ENCODE data around the gene OSBPL6.

OSBPL6 gene

DNA sequence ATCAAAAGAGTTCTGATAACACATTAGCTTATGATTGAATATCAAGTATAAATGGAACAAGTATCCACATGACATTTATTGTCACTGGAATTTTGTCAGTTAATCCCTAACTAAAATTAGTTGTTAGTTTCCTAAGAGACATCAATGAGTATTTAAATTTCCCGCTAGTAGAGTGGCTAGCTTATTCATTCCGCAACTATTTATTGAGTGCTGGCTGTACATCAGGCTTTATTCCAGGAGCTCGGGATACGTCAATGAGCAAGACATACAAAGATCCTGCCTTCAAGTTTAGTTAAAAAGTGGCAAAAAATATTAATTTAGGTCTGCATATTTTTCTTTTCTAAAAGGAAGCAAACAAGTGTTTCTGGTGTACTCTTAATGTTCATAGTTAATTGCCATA lies 197.4 kb downstream of the OSBPL6 start (continued):
- TF ChIP-seq ZBTB11 (tag by site-specific recombination; conservative IDR thresholded peaks at IDR 0.05; ENCODE audit: low read depth) = no peak

DNA sequence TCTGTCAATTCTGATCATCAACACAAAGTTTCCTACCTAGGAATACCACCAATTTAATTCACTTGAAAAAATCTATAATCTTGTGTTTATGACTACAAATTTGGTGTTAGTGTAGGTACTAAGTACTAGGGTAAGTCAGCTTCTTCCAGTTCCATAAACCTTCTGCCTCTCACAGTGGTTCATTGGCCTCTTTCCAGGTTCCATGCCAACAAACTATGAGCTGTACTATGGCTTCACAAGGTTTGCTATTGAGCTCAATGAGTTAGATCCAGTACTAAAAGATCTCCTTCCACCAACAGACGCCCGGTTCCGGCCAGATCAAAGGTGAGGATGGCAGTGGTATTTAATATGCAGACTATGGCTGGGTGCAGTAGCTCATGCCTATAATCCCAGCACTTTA lies 197.9 kb downstream of the OSBPL6 start:
- Histone ChIP-seq H3K27ac (ENCODE audit: extremely low read depth, low read depth, low read length) (no peak overlapping the region), H3K4me1 (ENCODE audit: control insufficient read depth, insufficient read depth, low read length) (no peaks in the 10 kb centered on the region), H3K36me3 (ENCODE audit: control insufficient read depth in 2 of 2, insufficient read depth in 1 of 2, low read length in 2 of 2) (peaks cover 0 to 21% of the 10 kb centered on the region in 2 experiments; a peak in 1 of 3 replicates), H3K9me3 (ENCODE audit: control insufficient read depth, insufficient read depth, low read depth, low read length) (no peaks in the 10 kb centered on the region), H3K4me3 (ENCODE audit: low read depth, low read length) (no peak overlapping the region)
- no peak for TF ChIP-seq ZSCAN5A (tag by site-specific recombination; IDR thresholded peaks at IDR 0.05)
- TF ChIP-seq GLI2 (tag by site-specific recombination; IDR thresholded peaks at IDR 0.05; ENCODE audit: borderline replicate concordance, low read depth) = no peak
- no peak for TF ChIP-seq ZNF202 (tag by site-specific recombination; IDR thresholded peaks at IDR 0.05; ENCODE audit: borderline replicate concordance)
- no peak for TF ChIP-seq ZNF76 (tag by site-specific recombination; IDR thresholded peaks at IDR 0.05; ENCODE audit: borderline replicate concordance, low read depth)
- TF ChIP-seq REST (tag by site-specific recombination; IDR thresholded peaks at IDR 0.05) = no peak
- TF ChIP-seq ZNF148 (tag by site-specific recombination; IDR thresholded peaks at IDR 0.05; ENCODE audit: borderline replicate concordance) = no peak
- TF ChIP-seq ZNF610 (tag by site-specific recombination; IDR thresholded peaks at IDR 0.05; ENCODE audit: borderline replicate concordance) = no peak
- no peak for TF ChIP-seq ZNF239 (tag by site-specific recombination; IDR thresholded peaks at IDR 0.05)
- TF ChIP-seq, protein P1, sequence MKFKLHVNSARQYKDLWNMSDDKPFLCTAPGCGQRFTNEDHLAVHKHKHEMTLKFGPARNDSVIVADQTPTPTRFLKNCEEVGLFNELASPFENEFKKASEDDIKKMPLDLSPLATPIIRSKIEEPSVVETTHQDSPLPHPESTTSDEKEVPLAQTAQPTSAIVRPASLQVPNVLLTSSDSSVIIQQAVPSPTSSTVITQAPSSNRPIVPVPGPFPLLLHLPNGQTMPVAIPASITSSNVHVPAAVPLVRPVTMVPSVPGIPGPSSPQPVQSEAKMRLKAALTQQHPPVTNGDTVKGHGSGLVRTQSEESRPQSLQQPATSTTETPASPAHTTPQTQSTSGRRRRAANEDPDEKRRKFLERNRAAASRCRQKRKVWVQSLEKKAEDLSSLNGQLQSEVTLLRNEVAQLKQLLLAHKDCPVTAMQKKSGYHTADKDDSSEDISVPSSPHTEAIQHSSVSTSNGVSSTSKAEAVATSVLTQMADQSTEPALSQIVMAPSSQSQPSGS (tag by site-specific recombination; IDR thresholded peaks at IDR 0.05; ENCODE audit: low read depth) = no peak
- no peak for TF ChIP-seq ZNF2 (tag by site-specific recombination; IDR thresholded peaks at IDR 0.05)
- no peak for TF ChIP-seq ZNF133 (tag by site-specific recombination; IDR thresholded peaks at IDR 0.05)
- TF ChIP-seq TSHZ1 (tag by site-specific recombination; IDR thresholded peaks at IDR 0.05; ENCODE audit: borderline replicate concordance) = no peak
- no peak for TF ChIP-seq RBAK (tag by site-specific recombination; IDR thresholded peaks at IDR 0.05)
- no peak for TF ChIP-seq KLF8 (tag by site-specific recombination; IDR thresholded peaks at IDR 0.05)
- TF ChIP-seq ZNF785 (tag by site-specific recombination; IDR thresholded peaks at IDR 0.05) = no peak
- TF ChIP-seq, protein P2, sequence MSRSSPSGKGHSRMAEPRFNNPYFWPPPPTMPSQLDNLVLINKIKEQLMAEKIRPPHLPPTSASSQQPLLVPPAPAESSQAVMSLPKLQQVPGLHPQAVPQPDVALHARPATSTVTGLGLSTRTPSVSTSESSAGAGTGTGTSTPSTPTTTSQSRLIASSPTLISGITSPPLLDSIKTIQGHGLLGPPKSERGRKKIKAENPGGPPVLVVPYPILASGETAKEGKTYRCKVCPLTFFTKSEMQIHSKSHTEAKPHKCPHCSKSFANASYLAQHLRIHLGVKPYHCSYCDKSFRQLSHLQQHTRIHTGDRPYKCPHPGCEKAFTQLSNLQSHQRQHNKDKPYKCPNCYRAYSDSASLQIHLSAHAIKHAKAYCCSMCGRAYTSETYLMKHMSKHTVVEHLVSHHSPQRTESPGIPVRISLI (tag by site-specific recombination; IDR thresholded peaks at IDR 0.05) = no peak
- ChIA-PET CTCF (interaction anchor here (1.0 to 1.6 kb wide), 3 partner anchors 10 to 27 kb away, joined by 3 read pairs; no protein-coding TSS in a partner anchor), POLR2A (no interaction called here)

All from HEK293 (cell line).